GM19372 (cell line): Measurements from ENCODE around the gene C3orf20.
A peak's percentile ranks its signal among the peaks of the same experiment; 100 is the strongest.
"Not testable (repeated sequence)": the region's sequence is repeated elsewhere in the genome, so short reads cannot be mapped to it uniquely, and the experiment has no call there.

Source experiments
- ATAC-seq: cut with Tn5 transposase; IDR thresholded peaks from one replicate; pipeline ENCODE4 v1.9.1; 2021; ENCODE audit warnings: mild to moderate bottlenecking, low read depth, moderate library complexity; ENCODE audit not compliant: unreplicated experiment

The C3orf20 gene

DNA sequence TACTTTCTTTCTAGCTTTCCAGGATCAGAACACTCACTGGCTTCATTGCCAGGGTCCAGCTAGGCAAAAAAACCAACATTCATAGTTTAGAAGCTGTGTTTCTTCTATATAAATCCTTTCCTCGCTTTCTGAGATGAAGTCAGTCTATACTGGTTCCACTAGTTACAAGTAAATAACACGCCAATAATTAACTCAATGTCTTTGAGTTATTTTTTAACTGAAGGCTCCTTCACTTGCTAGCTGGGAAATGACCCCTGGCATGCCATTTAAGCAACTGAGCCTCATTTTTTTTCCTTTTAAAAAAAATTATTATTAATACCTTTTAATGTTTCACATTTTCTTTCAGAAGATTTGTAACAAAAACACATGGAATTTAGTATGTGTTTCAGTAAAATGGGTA, 25.5 kb upstream of the C3orf20 start:
- no peak for ATAC-seq

DNA sequence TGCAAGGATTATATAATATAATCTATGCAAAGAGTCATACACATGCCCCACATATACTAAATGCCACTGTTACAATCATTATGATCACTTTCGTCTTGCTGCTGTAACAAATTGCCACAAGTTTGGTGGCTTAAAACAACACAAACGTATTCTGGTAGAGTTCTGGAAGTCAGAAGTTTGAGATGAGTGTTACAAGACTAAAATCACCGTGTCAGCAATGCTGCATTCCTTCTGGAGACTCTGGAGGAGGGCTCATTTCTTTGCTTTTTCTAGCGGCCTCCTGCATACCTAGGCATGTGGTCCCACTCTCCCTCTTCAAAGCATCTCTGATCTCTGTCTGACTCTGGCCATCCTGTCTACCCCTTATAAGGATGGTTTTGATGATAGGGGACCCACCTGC, 24.7 kb upstream of the C3orf20 start:
- no peak for ATAC-seq

DNA sequence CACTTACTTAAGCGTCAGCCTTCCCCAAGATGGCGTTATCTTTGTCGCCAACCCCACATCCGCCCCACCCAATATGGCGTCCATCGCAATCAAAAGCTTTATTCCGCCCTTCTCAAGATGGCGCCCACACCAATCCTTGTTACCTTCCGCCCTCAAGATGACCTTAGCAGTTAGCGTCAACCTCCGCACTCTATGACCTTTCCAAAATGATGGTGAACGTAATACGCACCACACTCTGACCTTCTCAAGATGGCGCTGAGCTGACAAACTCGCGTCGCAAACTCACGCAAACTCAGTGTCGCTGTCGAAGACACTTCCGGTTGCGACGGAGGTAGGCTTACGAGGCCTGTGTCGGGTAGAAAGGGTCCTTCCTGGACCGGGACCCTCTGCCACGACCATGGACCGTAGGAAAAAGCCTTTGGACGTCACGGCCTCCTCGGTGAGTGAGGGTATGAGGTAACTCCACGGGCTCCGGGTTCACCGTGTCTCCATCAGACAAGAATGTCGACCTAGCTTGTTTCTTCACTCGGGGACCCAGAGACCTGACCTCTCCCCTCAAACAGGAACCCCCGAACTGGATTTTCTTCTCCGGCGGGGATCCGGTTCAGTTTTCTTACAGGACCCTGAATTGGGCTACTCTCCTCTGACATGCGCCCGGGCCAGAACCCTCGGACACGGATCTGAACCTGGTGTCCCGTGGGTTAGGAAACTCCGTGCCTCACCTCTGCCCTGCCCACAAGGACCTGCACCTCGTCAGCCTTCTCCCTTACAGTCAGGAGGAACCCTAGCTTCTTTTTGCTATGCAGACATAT, 23.3 kb upstream of the C3orf20 start, which contains the start of gene CCDC174:
TSS of gene CCDC174 (plus strand) at position 323 of the 812 bp plus-strand sequence. CDS start at position 398, 75 bp downstream.
- peak; percentile 98 for ATAC-seq

DNA sequence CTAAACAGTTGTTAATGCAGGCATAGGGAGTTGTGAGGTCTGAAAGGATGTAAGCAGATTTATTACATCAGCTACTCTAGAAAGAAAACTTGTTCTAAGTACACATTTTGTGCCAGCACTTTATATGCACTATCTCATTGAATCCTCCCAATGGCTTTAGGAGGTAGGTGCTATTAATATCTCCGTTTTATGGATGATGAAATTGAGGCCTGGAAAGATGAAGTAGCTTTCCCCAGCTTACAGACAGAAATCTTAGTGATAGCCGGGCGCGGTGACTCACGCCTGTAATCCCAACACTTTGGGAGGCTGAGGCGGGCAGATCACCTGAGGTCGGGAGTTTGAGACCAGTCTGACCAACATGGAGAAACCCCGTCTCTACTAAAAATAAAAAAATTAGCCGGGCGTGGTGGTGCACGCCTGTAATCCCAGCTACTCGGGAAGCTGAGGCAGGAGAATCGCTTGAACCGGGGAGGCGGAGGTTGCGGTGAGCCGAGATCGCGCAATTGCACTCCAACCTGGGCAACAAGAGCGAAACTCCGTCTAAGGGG, 22.5 kb upstream of the C3orf20 start:
- not testable (repeated sequence) for ATAC-seq

DNA sequence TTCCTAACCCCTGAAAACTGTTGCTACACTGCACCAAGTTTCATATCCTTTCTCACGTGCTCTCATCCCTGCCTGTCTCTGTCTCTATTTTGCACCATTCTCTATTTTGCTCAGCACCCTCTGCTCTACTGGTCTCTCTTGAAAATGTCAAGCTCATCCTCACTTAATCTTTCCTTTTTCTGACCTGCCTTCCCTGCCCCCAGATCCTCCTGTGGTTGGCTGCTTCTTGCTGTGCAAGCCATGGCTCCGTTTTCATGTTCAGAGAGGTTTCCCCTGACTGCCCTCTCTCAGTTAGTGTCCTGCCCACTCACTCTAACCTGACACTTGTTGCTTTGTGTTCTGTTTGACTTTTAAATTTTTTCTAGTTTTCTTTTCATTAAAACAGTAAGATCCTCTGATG, 17.4 kb upstream of the C3orf20 start:
- ATAC-seq: no peak

DNA sequence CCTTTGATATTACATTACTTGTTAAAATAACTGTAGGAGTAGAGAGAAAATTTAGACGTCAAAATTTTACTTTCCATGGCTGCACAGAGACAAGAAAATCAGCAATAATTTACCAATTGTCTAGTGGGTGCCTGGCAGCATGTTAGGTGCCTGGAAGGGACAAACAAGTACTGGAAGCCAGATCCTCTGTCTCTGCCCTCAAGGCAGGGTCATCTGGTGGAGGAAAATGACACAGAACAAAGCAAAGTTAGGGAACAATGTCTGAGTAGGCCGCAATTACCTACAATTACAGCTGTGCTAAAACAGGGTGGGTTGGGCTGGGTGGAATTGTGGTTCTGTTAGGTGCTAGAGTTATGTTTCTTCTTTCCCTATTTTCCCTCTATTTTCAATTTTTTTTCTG, 16.0 kb upstream of the C3orf20 start:
- no peak for ATAC-seq

DNA sequence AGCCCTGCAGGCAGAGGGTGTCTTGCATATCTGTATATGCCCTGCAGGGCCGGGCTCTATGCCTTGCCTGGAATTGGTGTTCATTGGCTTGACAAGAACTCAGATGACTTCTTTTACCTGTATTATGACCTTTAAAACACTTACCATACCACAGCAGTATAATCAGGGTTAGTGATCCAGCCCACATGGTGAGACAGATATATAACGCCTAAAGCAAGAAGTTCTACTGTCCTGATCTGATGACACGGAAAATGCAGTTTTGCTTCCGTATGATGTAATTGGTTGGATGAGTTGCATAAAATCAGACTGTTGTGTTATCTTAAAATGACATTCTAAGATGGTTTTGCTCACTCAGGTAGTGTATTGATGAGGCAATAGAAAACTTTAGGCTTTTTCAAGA, 14.0 kb upstream of the C3orf20 start:
- ATAC-seq: no peak

DNA sequence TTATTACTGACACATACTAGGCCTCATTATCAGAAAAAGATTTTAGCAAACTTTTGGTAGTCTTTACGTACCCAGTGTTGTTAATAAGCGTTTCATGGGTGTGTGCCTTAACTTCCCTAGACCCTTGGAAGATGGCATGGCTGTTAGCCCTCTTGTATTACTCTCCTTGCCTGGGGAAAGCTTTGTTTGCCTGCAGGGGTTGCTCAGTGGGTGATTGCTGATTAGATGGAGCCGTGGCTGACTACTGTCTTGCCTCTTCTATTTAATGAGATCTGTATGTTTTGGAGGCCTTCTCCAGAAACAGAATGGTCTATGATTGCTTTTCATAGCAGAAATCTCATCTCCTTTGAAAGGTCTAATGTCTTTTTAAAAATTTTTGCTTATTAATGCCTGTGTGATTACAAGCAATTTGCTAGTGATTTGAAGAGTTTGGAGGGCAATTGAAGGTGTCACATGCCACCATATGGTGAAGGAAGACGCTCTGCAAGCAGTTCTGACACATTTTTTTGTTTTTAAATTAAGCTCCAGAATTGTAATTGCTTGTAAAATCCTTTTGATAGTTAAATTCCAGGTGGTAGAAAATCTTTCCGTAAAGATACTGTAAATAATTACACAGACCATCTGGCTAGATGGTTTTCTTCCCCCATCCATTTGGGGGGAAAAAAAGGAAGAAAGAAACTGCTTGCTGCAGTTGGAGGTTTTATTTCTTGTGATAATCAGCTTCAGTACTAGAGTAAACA, 11.4 kb upstream of the C3orf20 start:
- no peak for ATAC-seq

DNA sequence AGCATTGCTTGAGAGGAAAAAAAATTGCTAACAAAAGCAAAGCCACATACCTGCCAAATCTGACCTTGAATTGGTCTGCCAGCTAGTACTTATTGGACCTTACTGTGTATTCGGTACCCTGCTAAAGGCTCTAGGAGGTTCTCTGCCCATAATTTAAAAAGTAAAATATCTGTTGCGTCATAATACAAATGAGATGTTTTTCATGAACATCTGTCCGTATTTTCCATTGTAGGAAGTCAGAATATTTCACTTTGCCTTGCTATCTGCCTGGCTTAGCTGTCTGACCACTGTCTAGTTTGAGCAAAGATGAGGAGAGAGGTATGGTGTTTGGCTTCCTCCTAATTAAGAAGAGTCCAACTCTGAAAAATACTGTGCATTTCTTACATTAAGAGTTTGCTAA, 10.8 kb upstream of the C3orf20 start:
- no peak for ATAC-seq

DNA sequence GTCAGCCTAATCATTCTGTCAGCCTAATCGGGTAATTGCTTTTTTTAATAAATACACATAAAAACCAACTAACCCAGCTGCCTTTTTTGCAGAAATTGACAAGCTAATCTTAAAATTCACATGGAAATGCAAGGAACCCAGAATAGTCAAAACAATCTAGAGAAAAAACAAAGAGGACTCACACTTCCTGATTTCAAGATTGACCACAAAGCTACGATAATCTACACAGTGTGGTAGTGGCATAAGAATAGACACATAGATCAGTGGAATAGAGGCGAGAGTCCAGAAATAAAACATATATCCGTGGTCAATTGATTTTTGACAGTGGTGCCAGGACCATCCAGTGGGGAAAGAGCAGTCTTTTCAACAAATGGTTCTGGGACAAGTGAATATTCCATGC, 2.4 kb upstream of the C3orf20 start:
- no peak for ATAC-seq

DNA sequence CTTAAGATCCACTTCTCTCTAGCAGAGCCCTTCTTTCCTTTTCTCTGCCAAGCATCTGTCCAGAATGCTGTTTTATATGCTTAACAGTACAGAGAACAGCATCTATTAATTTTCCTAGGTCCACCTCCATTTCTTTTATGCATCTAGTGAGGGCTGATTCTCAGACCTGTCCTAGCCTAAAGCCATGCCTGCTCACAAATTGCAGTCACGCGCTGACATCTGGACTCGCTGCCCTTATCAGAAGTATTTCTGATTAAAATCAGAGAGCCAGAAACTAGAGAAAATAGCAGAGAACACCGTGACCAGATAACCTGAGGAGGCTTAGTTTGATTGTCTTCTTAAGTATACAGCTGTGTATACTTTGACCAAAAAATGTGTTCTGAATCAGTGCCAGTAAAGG, 1.9 kb downstream of the C3orf20 start:
- no peak for ATAC-seq

DNA sequence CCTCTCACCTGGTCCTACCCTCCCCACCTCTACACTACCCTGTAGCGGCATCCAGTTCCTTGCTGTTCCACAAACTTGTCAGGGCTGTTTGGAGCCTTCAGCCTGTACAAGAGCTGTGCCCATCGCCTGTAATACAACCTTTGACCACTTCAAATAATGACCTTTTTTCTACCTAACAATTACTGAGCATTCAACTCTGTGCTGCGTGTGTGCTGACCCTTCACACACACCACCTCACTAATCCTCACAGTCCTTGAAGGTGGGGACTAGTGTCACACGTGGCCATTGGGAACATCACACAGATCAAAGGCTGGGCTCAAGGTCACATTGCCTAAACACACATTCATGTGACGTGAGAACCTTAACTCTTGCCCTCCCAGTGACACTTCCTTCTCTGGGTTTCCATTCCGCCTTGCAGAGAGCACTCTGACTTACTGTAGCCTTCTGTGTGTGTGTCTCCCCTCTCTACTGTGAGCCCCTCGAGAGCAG, 3.1 kb downstream of the C3orf20 start:
- ATAC-seq: no peak

DNA sequence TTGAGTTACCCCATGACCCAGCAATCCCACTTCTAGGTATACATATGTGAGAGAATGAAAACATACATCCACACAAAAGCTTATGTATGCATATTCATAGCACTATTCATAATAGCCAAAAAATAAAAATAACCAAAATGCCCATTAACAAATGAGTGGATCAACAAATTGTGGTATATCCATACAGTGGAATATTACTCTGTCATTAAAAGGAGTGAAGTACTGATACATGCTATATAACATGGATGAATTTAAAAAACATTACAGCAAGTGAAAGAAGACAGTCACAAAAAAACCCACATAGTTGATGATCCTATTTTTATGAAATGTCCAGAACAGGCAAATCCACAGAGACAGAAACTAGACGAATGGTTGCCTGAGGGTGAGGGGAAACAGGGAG, 5.2 kb downstream of the C3orf20 start:
- ATAC-seq: no peak

DNA sequence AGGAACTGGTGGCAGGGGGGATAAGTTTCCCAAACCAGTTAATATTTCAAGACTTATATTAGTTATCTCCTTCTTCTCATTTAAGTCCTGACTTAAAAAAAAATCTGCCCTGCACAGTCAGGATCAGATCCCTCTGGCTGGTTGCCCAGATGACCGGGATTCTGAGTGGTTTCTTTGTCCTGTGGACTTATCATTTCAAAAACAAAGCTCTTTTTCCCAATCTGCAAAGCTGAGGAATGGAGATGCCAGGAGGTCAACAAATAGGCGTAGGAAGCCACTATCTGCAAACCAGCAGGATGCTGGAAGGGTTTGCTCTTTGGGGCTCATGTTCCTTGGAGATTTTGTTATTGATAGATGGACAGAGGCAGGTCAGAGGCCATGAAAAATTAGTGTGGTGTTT, 5.8 kb downstream of the C3orf20 start:
- no peak for ATAC-seq

DNA sequence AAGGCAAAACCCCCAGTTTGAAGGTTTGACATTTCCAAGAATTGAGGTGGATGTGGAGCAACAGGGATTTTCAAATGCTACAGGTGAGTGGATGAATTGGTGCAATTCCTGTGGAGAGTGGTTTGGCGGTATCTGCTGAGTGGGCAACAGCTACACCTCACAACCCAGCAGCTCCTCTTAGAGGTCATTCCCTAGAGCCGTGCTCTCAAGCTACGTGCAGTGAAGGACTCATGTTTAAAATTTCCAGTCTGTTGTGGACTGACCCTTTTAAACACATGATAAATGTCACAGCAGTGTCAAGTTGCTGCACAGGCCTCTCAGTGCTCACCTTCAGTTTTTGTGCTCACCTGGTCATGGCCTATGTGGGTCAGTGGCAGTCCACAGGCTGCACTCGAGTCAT, 9.5 kb downstream of the C3orf20 start:
- ATAC-seq: no peak

DNA sequence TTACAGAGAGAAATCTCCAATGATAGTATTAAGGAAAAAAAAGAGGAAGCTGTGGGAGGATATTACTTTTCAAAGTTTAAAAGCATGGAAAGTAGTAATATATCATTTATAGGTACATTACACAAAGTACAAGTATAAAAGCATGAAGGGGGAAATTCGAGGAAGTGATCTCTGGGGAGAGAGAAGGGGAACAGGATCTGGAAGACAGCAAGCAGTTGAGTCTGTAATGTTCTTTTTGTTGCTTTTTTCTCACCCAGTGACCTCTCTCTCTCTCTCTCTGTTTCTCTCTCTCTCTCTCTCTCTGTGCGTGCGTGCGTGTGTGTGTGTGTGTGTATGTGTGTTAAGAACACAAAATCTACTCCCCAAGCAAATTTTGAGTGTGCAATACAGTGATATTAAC, 10.2 kb downstream of the C3orf20 start:
- no peak for ATAC-seq

DNA sequence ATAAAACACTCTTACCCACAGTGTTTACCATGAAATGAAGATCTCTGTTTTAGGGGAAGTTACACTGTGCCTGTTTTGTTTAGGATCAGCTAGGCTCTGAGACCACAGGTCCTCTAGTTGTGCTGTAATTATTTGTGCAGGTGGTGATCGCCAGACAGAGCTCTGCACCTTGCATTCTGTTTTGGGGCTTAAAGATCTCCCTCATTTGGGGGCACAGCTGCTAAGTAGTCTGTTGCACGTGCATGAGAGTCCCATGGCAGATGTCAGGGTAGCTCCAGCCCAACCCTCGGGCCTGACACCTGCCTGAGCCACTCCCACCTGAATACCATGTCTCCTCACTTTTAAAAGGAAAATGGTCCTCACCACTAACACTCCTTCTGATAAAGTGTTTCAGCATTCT, 12.4 kb downstream of the C3orf20 start:
- no peak for ATAC-seq

DNA sequence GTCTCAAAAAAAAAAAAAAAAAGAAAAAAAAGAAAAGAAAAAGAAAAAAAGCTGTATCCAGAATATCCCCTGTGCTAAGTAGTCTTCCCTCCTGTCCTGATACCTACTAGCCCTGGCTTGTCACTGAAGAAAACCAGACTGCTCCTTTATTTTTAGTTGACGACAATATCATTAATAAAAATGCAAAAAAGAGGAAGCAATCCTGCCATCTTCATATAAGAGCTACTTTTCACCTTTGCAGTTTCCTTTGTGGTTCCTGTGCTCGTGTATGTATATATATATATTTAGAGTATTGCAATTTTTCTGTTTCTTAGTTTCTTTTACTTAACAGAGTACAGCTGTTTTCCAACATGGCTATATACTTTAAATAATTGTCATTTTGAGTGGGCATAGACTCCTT, 13.6 kb downstream of the C3orf20 start:
- ATAC-seq: no peak

DNA sequence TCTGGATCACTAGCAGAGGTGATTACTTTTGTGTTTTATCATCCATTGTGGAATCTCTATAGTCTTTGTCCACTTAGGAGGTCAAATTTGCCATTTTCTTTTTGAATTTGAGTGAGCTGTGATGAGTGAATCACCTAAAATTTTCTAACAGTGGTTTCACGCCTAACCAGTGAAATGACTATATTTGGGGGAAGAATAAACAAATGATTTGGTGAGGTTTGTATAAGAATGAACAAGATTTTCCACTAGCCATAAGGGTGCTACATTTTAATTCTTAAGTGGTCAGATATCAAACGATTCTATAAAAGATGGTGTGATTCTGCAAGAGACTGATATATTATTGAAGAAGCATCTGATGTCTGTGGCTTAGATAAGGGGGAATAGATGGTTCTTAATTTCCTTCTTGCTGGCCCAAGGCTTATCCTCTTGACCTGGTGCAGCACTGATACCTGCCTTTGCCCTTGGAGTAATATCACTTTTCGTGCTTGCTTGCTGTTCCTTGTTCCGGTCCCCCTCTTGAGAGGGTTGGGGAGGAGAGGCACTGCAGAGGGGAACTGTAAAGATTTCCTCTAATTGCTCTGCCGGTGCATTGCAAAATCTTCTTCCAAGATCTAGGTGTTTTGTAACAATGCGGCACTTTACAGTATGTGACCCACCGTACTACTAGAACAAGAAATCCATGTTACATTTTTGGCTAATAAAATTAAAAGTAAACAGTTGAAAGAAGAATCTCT, 14.5 kb downstream of the C3orf20 start:
- peak; percentile 46 for ATAC-seq

DNA sequence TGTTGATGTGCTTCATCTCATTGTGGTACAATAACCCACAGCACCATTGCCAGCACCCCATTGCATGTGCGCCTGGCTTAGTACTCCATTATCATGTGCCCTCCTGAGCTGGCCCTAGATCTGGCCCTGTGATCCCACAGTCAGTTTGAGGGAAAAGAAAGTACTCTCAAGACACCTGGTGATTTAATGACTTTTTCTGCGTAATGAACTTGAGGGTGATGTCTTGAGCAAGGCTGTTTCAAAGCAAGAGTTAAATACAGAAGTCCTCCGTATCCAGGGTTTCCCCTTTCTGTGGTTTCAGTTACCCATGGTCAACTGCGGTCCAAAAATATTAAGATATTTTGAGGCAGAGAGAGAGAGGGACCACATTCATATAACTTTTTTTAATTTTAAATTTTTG, 16.3 kb downstream of the C3orf20 start:
- no peak for ATAC-seq

DNA sequence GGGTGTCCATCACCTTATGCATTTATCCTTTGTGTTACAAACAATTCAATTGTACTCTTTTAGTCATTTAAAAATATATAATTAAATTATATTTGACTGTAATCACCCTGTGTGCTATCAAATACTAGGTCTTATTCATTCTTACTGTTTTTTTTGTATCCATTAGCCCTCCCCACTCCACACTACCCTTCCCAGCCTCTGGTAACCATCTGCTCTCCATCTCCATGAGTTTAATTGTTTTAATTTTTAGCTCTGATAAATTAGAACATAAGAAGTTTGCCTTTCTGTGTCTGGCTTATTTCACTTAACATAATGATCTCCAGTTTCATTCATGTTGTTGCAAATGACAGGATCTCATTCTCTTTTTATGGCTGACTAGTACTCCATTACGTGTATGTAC, 16.8 kb downstream of the C3orf20 start:
- ATAC-seq: no peak
